Esophagus squamous epithelium (tissue), 4 donors: ENCODE data around the gene MPIG6B.

Experiments
- CTCF ChIP-seq, 6 experiments: fragments of 450-650 bp in 4 of 6; fragments of 200-600 bp in 2 of 6; sonication (generic) in 2 of 6; IDR thresholded peaks; one replicate each; pipeline ENCODE4 v1.5.1; 2016 to 2019; ENCODE audit warnings: antibody characterized with exemption in 6 of 6, mild to moderate bottlenecking in 4 of 6, moderate library complexity in 4 of 6
- POLR2A ChIP-seq, 4 donors: fragments of 450-650 bp; IDR thresholded peaks; one replicate each; pipeline ENCODE4 v1.6.1; 2017; ENCODE audit warnings: antibody characterized with exemption in 4 of 4, mild to moderate bottlenecking in 4 of 4, moderate library complexity in 3 of 4

GRCh38 chr6:31706599-31706998 lies 16.6 kb upstream of the MPIG6B start, which contains the start of gene LY6G6F:
- no peak for TF ChIP-seq CTCF (IDR thresholded peaks at IDR 0.05)
- no peak for TF ChIP-seq POLR2A (IDR thresholded peaks at IDR 0.05)
